ENCODE data around the gene MOCOS. TPM values are rescaled to one million over a fixed set of nuclear protein-coding genes. Genes with fewer than 3 reads are reported as not detected.

Gene MOCOS
- total and polyA plus RNA-seq, 4 donors = 1.9 to 27.0 (median 17.0) TPM

DNA sequence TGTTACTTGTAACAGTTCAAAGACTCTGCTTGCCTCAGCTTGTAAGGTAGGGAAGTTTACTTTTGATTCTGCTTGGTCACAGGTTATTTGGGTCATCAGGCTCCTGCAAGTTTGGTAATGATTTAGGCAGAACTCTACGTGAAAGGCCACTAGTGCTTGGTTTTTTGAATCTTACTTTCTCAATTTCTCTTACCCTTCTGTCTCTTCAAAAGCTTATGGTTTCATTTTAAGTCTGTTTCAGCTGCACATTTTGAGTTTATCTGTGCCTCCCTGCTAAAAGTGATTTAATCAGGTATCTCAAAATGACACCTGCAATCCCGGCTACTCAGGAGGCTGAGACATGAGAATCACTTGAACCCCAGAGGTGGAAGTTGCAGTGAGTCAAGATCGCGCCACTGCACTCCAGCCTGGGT is 26.3 kb upstream of the MOCOS start:
- Histone ChIP-seq H3K36me3 (ENCODE audit: control insufficient read depth in 4 of 4, insufficient read depth in 3 of 4, low read depth in 1 of 4, low read length in 3 of 4) (peaks cover 0 to 28% (median 5%) of the 10 kb centered on the region in 4 donors), H3K27me3 (ENCODE audit: control insufficient read depth in 4 of 4, insufficient read depth in 4 of 4, low read length in 3 of 4) (no peaks in the 10 kb centered on the region), H3K9ac (ENCODE audit: low read depth in 1 of 2, low read length in 2 of 2) (peak overlapping the region in 1 of 2 donors; percentile 32), H3K27ac (ENCODE audit: low read depth in 1 of 2, low read length in 2 of 2) (peak overlapping the region; percentile 64 to 79), H3K4me1 (ENCODE audit: control insufficient read depth in 4 of 4, insufficient read depth in 4 of 4, low read length in 3 of 4) (peaks cover 4 to 60% (median 31%) of the 10 kb centered on the region in 4 donors), H3K9me3 (ENCODE audit: control insufficient read depth in 4 of 4, low read length in 3 of 4) (no peaks in the 10 kb centered on the region), H3K4me3 (ENCODE audit: low read depth in 1 of 3, low read length in 3 of 3) (no peak overlapping the region)
- TF ChIP-seq HNF4A (conservative IDR thresholded peaks at IDR 0.05) (peak; percentile 65 to 76), RAD21 (IDR thresholded peaks at IDR 0.05) (peak; percentile 19 to 23), HNF4G (IDR thresholded peaks at IDR 0.05) (no peak), RXRA (IDR thresholded peaks at IDR 0.05) (peak; percentile 58 to 74), FOXA2 (IDR thresholded peaks at IDR 0.05) (peak; percentile 30), NR2F2 (IDR thresholded peaks at IDR 0.05) (no peak), GABPA (IDR thresholded peaks at IDR 0.05 in 1 of 2, conservative IDR thresholded peaks at IDR 0.05 in 1 of 2) (no peak), SP1 (IDR thresholded peaks at IDR 0.05) (peak; percentile 41), TAF1 (conservative IDR thresholded peaks at IDR 0.05) (no peak), JUND (IDR thresholded peaks at IDR 0.05) (peak in 1 of 2 donors; percentile 52), FOXA1 (IDR thresholded peaks at IDR 0.05) (no peak), YY1 (IDR thresholded peaks at IDR 0.05) (no peak), EGR1 (IDR thresholded peaks at IDR 0.05; ENCODE audit: low read depth in 2 of 2) (no peak)
- TF ChIP-seq, protein P1, sequence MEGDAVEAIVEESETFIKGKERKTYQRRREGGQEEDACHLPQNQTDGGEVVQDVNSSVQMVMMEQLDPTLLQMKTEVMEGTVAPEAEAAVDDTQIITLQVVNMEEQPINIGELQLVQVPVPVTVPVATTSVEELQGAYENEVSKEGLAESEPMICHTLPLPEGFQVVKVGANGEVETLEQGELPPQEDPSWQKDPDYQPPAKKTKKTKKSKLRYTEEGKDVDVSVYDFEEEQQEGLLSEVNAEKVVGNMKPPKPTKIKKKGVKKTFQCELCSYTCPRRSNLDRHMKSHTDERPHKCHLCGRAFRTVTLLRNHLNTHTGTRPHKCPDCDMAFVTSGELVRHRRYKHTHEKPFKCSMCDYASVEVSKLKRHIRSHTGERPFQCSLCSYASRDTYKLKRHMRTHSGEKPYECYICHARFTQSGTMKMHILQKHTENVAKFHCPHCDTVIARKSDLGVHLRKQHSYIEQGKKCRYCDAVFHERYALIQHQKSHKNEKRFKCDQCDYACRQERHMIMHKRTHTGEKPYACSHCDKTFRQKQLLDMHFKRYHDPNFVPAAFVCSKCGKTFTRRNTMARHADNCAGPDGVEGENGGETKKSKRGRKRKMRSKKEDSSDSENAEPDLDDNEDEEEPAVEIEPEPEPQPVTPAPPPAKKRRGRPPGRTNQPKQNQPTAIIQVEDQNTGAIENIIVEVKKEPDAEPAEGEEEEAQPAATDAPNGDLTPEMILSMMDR (IDR thresholded peaks at IDR 0.05; ENCODE audit: low read depth, low read length, missing input control) = no peak
- TF ChIP-seq, protein P2, sequence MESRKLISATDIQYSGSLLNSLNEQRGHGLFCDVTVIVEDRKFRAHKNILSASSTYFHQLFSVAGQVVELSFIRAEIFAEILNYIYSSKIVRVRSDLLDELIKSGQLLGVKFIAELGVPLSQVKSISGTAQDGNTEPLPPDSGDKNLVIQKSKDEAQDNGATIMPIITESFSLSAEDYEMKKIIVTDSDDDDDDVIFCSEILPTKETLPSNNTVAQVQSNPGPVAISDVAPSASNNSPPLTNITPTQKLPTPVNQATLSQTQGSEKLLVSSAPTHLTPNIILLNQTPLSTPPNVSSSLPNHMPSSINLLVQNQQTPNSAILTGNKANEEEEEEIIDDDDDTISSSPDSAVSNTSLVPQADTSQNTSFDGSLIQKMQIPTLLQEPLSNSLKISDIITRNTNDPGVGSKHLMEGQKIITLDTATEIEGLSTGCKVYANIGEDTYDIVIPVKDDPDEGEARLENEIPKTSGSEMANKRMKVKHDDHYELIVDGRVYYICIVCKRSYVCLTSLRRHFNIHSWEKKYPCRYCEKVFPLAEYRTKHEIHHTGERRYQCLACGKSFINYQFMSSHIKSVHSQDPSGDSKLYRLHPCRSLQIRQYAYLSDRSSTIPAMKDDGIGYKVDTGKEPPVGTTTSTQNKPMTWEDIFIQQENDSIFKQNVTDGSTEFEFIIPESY (IDR thresholded peaks at IDR 0.05) = peak; percentile 39
- TF ChIP-seq, protein P3, sequence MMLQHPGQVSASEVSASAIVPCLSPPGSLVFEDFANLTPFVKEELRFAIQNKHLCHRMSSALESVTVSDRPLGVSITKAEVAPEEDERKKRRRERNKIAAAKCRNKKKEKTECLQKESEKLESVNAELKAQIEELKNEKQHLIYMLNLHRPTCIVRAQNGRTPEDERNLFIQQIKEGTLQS (IDR thresholded peaks at IDR 0.05) = no peak
- TF ChIP-seq, protein P4, sequence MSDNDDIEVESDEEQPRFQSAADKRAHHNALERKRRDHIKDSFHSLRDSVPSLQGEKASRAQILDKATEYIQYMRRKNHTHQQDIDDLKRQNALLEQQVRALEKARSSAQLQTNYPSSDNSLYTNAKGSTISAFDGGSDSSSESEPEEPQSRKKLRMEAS (IDR thresholded peaks at IDR 0.05) = no peak
- TF ChIP-seq, protein P5, sequence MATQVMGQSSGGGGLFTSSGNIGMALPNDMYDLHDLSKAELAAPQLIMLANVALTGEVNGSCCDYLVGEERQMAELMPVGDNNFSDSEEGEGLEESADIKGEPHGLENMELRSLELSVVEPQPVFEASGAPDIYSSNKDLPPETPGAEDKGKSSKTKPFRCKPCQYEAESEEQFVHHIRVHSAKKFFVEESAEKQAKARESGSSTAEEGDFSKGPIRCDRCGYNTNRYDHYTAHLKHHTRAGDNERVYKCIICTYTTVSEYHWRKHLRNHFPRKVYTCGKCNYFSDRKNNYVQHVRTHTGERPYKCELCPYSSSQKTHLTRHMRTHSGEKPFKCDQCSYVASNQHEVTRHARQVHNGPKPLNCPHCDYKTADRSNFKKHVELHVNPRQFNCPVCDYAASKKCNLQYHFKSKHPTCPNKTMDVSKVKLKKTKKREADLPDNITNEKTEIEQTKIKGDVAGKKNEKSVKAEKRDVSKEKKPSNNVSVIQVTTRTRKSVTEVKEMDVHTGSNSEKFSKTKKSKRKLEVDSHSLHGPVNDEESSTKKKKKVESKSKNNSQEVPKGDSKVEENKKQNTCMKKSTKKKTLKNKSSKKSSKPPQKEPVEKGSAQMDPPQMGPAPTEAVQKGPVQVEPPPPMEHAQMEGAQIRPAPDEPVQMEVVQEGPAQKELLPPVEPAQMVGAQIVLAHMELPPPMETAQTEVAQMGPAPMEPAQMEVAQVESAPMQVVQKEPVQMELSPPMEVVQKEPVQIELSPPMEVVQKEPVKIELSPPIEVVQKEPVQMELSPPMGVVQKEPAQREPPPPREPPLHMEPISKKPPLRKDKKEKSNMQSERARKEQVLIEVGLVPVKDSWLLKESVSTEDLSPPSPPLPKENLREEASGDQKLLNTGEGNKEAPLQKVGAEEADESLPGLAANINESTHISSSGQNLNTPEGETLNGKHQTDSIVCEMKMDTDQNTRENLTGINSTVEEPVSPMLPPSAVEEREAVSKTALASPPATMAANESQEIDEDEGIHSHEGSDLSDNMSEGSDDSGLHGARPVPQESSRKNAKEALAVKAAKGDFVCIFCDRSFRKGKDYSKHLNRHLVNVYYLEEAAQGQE (IDR thresholded peaks at IDR 0.05) = peak; percentile 27
- WGBS = 77% methylated on average over 4 of the region's 4 CpGs
- no peak for DNase-seq (ENCODE audit: low spot score)

Data from liver (tissue), 9 donors.